BJ (cell line): ENCODE results near the gene NXNL2. TPM values are rescaled to one million over a fixed set of nuclear protein-coding genes. Genes with fewer than 3 reads are reported as not detected.

ENCODE experiments used
- CTCF ChIA-PET: fragments of 350-600 bp; formaldehyde crosslinking; extraction: SDS; loops from one replicate; lab custom pipeline; 2021; ENCODE audit warnings: antibody characterized with exemption, inconsistent platforms; lab: Yijun Ruan, JAX
- POLR2A ChIA-PET: fragments of 300-600 bp; sonication (Branson Sonifier 250); formaldehyde crosslinking; extraction: SDS; loops from one replicate; lab custom pipeline; 2021; ENCODE audit warnings: antibody characterized with exemption; lab: Charles Lee
- DNase-seq: peaks from one replicate; pipeline ENCODE4 v3.0.0-alpha.2; 2011; ENCODE audit warnings: low read depth
- H3K27me3 ChIP-seq: 2 replicates; pipeline ENCODE4 v1.6.0; 2011; ENCODE audit warnings: low read length; ENCODE audit not compliant: control insufficient read depth, insufficient read depth
- H3K36me3 ChIP-seq: 2 replicates; pipeline ENCODE4 v1.5.1; 2011; ENCODE audit warnings: low read length; ENCODE audit not compliant: control insufficient read depth, insufficient read depth
- H3K4me3 ChIP-seq: 2 replicates; pipeline ENCODE4 v1.5.1; 2011; ENCODE audit warnings: low read depth, mild to moderate bottlenecking, control low read depth, low read length
- CTCF ChIP-seq: IDR thresholded peaks from 2 replicates; pipeline ENCODE4 v1.5.1; 2011; ENCODE audit warnings: low read depth, mild to moderate bottlenecking, control low read depth, inconsistent platforms, low read length, moderate library complexity; ENCODE audit not compliant: insufficient read depth
- polyA plus RNA-seq: library from polyadenylated mRNA; depleted of rRNA; stranded (reverse); fragments of >200 nt; gene quantifications from 2 replicates; pipeline ENCODE4 v1.2.3, GENCODE V29; 2011

Gene NXNL2
- polyA plus RNA-seq, 1 experiment: 5.5 TPM

- Histone ChIP-seq H3K36me3 (no peaks in the 10 kb centered on the region), H3K4me3 (no peak overlapping the region), H3K27me3 (no peaks in the 10 kb centered on the region)
- DNase-seq: no peak
- ChIA-PET CTCF (no interaction called here), POLR2A (no interaction called here)
- TF ChIP-seq CTCF: no peak
These were observed 33.9 kb upstream of the NXNL2 start for GRCh38 chr9:88501086-88501485.

DNA sequence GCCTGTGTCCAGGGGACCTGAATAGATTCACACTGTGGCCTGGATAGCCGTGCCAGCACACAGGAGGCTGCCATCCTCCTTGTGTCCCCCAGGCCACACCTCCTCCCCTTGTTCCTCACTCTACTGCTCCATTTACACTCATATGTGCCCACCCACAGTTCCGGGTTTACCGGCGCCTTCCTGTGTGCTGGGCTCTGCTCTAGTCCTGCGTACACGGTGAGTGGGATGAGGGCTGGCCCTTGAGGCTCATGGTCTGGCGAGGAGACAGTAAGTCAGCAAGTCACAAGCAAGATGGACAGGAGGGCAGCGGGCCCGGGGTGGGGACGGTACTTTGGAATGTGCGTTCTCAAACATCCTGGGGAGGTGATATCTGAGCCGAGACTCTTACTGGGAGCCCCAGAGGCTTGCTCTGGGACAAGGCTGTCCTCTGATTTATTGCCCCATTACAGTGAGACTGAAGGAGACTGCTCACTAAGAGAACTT, 32.4 kb upstream of the NXNL2 start:
- no peak for TF ChIP-seq CTCF
- DNase-seq: no peak
- Histone ChIP-seq H3K4me3 (no peak overlapping the region), H3K27me3 (no peaks in the 10 kb centered on the region), H3K36me3 (no peaks in the 10 kb centered on the region)
- CTCF ChIA-PET: no interaction called here
- POLR2A ChIA-PET: no interaction called here

DNA sequence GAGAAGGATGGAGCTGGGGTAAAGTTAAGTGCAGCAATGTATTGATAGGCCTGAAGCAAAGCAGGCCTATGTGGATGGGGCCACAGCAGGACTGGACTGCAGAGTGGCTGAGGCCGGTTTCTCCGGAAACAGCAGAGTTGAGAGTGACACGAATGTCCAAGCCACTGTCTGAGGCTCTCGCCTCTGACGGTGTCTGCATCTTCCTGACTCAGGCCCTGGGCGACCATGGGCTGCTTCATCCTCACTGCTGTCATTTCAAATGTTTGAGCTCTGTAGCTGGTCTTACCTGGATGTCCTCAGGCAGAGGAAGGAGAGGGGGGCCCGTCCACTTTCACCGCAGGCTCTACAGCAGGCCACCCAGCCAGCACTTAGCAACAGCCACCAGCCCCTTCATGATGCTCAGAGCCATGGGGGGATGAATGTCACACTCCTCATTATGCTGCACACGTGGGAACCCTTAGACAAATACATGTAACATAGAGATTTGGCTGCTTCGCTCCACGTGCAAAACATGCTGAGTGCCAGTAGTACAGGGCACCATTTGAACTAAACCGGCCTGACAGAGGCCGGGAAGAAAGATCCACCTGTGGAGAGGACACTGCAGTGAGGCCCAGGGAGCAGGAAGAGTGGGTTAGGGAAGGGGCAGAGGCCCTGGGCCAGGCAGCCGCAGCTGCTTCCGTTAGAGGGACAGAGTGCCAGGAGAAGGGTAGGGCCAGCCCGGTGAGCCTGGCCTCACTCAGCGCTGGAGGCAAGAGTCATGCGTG, 31.7 kb upstream of the NXNL2 start:
- ChIA-PET POLR2A (no interaction called here), CTCF (no interaction called here)

DNA sequence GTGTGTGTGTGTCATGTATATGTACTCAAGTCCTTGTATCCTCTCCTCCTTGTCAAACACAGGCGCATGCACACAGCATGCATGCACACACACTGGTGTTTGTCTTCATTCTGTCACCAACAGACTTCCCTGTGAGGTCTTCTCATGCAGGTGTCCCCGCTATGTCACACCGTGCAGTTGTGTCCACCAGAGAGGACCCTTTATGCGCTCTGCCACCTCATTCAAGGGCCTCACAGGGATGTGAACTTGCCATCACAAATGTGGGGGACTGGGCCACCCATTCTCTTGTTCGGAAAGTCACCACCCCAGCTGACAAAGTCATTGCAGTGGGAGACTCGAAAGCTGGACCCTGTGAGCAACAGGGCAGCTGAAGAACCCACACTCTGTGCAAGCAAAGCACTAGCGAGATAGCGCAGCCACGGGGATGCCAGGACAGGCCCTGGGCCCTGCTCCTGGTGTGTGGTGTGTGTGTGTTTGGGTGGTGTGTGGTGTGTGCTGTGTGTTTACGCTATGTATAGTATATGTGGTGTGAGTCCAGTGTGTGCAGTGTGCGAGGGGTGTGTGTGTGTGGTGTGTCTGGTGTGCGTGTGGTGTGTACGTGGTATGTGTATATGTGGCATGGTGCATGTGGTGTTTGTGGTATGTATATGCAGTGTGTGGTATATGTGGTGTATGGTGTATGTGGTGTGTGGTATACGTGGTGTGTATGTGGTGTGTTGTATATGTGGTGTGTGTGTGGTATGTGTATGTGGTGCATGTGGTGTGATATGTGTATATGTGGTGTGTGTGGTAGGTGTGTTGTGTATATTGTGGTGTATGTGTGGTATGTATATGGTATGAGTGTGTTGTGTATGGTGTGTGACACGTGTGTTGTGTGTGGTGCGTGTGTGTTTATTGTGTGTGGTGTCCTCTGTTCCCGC, 30.9 kb upstream of the NXNL2 start:
- DNase-seq: no peak
- Histone ChIP-seq H3K36me3 (no peaks in the 10 kb centered on the region), H3K4me3 (no peak overlapping the region), H3K27me3 (no peaks in the 10 kb centered on the region)
- TF ChIP-seq CTCF: no peak
- POLR2A ChIA-PET: no interaction called here
- CTCF ChIA-PET: no interaction called here

More for the DNA sequence above, 31.7 kb upstream of the NXNL2 start:
- Histone ChIP-seq H3K36me3 (no peaks in the 10 kb centered on the region), H3K27me3 (no peaks in the 10 kb centered on the region), H3K4me3 (no peak overlapping the region)
- DNase-seq: no peak
- no peak for TF ChIP-seq CTCF

DNA sequence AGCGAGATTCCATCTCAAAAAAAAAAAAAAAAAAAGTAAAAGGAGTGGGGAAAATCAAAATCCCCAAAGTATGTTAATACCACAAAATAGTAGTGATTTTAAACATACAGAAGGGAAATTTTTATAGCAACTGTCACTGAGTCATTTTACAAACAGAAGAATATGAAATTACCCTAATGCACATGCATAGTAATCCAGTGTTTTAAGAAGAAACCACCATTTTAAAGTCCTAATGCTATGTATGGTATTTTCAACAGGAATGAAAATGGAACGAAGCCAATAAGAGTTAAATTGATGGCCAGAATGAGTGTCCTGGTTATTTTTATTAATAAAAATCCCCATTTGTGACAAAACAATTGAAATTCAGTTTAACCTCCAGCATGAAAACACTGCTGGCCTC, 26.7 kb upstream of the NXNL2 start:
- ChIA-PET POLR2A (no interaction called here), CTCF (interaction anchor here (0.7 kb wide), 1 partner anchor 9 kb away, joined by 3 read pairs; no protein-coding TSS in a partner anchor)
- Histone ChIP-seq H3K36me3 (no peaks in the 10 kb centered on the region), H3K4me3 (no peak overlapping the region), H3K27me3 (no peaks in the 10 kb centered on the region)
- TF ChIP-seq CTCF: no peak
- DNase-seq: no peak
